ENCODE data around the gene GPX8. TPM values are rescaled to one million over a fixed set of nuclear protein-coding genes. Genes with fewer than 3 reads are reported as not detected.
A peak's percentile ranks its signal among the peaks of the same experiment; 100 is the strongest.

GPX8 gene
- total RNA-seq, 1 donor from 2014 or later, result 6.8 TPM

- DNase-seq (no peak), ATAC-seq (ENCODE audit: poor library complexity) (no peak)
- intact Hi-C loops (cut with DNase I), result no loop called here
Observed at GRCh38 chr5:55162666-55163065, 2.7 kb downstream of the GPX8 start.

- no peak for DNase-seq
- intact Hi-C loops (cut with DNase I), result no loop called here
- ATAC-seq (ENCODE audit: poor library complexity), result no peak
Observed at GRCh38 chr5:55171471-55171870, 11.5 kb downstream of the GPX8 start.

DNA sequence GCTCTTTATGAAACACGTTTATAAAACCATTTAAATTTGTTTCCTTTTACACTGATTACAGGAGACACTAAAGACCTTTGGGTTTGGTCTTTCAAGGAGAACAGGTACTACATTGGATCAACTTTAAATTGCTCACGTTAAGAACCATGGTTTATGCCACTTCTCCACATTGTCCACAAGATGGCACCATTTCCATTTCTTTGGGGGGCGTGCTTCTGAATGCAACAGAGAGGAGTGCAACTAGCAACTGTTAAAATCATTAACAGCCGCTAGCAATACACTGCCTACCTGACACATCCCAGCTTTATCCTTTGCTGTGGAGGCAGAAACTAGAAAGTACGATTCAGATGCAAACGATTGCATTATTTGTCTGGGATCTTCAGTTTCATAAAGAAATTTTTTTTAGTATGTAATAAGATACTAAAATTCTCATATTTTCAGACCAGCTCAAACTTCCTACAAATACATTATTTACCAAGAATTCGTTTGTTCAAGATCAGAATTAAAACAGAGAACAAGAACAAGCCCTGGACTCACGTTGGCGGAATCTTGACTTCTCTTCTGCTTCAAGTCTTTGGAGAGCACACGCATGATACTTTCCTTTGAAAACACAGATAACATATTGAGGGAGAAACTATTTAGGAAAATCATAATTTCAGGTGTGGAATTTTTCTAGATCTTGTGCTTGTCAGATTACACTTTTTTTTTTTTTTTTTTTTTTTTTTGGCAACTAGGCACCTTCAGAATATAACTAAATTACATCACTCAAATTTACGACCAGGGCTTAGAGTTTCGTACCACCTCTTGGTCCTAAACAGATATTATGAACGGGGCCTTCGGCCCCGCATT lies 12.3 kb downstream of the GPX8 start:
- intact Hi-C loops (cut with DNase I), result no loop called here
- ATAC-seq (ENCODE audit: poor library complexity) (peak; percentile 85), DNase-seq (no peak)

GRCh38 chr5:55172937-55173686 lies 13.1 kb downstream of the GPX8 start, which contains the start of gene CDC20B:
Gene CDC20B (minus strand): TSS chr5:55173177. CDS start chr5:55173000, 177 bp downstream.
- ATAC-seq (ENCODE audit: poor library complexity), result peak; percentile 97
- intact Hi-C loops (cut with DNase I), result no loop called here
- peak; percentile 82 for DNase-seq

GRCh38 chr5:55173687-55174230 lies 13.8 kb downstream of the GPX8 start:
- DNase-seq (no peak), ATAC-seq (ENCODE audit: poor library complexity) (no peak)
- intact Hi-C loops (cut with DNase I), result no loop called here

GRCh38 chr5:55175781-55176175 lies 15.8 kb downstream of the GPX8 start:
- intact Hi-C loops (cut with DNase I), result no loop called here
- DNase-seq, result no peak
- ATAC-seq (ENCODE audit: poor library complexity), result no peak

DNA sequence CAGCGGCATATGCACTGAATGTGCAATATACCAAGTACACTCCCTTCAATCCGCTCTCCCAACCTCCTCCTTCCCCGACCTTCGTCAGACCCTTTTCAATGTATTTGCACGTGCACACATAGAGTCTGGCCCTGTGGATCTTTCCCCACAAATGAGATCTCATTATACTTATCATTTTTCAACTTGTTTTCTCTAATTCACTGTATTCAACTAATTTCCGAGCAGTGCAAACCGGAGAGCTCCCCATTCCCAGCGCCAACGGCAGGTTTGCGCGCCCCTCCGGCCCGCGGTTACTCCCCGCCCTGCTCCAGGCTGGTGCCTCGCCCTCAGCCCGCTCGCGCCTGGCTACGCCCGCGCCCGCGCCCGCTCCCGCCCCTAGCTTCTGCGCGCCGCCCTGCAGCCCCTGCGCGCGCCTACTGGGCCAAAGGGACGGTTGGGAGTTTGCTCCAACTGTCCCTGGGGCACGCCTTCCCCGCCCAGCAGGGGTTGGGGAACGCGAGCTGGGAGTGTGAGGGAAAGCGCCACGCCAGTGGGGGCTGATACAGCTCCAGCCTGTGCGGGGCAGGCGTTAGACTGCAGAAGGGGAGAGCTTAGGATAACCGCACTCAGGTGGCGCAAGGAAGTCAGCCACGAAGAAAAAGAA lies 16.3 kb downstream of the GPX8 start:
- peak; percentile 65 for ATAC-seq (ENCODE audit: poor library complexity)
- peak; percentile 47 for DNase-seq

GRCh38 chr5:55177078-55177477 lies 17.1 kb downstream of the GPX8 start:
- intact Hi-C loops (cut with DNase I), result no loop called here
- no peak for DNase-seq

More for the DNA sequence above, 16.3 kb downstream of the GPX8 start:
- intact Hi-C loops (cut with DNase I), result no loop called here

GRCh38 chr5:55180016-55180415 lies 20.0 kb downstream of the GPX8 start:
- DNase-seq (no peak), ATAC-seq (ENCODE audit: poor library complexity) (no peak)
- intact Hi-C loops (cut with DNase I), result no loop called here

More at GRCh38 chr5:55177078-55177477, 17.1 kb downstream of the GPX8 start:
- no peak for ATAC-seq (ENCODE audit: poor library complexity)

- no peak for ATAC-seq (ENCODE audit: poor library complexity)
- no peak for DNase-seq
- intact Hi-C loops (cut with DNase I), result no loop called here
Observed at GRCh38 chr5:55187370-55187769, 27.4 kb downstream of the GPX8 start.

- no peak for ATAC-seq (ENCODE audit: poor library complexity)
- DNase-seq, result no peak
- intact Hi-C loops (cut with DNase I), result no loop called here
Observed at GRCh38 chr5:55188656-55189540, 28.9 kb downstream of the GPX8 start.

DNA sequence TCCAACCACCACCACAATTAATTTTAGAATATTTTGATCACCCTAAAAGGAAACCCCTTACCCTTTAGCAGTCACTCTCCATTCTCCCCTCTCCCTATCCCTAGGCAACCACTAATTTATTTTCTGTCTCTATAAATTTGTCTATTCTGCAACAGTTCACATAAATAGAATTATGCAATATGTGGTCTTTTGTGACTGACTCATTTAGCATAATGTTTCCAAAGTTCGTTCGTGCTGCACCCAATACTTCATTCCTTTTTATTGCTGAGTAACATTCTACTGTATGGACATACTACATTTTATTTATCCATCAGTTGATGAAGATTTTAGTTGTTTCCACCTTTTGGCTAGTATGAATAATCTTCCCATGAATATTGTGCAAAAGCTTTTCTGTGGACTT lies 31.2 kb downstream of the GPX8 start:
- ATAC-seq (ENCODE audit: poor library complexity) (no peak), DNase-seq (no peak)
- intact Hi-C loops (cut with DNase I), result no loop called here

DNA sequence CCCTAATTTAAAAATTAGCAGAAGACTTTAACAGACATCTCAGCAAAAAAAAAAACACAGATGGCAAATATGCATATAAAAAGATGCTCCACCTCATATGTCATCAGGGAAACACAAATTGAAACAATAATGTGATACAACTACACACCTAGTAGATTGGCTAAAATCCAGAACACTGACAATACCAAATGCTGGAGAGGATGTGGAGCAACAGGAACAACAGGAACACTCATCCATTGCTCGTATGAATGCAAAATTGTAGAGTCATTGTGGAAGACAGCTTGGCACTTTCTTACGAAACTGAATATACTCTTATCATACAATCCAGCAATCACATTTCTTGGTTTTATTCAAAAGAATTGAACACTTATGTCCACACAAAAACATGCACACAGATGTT lies 45.0 kb downstream of the GPX8 start:
- intact Hi-C loops (cut with DNase I), result no loop called here
- no peak for ATAC-seq (ENCODE audit: poor library complexity)

GRCh38 chr5:55211184-55211874 lies 51.4 kb downstream of the GPX8 start:
- intact Hi-C loops (cut with DNase I), result no loop called here
- DNase-seq, result no peak
- ATAC-seq (ENCODE audit: poor library complexity), result no peak

More for the DNA sequence above, 45.0 kb downstream of the GPX8 start:
- no peak for DNase-seq

Data from Right ventricle myocardium superior (tissue), 1 donor.